K562 (cell line): Measurements from ENCODE around the gene UPF2. TPM values are rescaled to one million over a fixed set of nuclear protein-coding genes. Genes with fewer than 3 reads are reported as not detected.

Source experiments
- CGGBP1 ChIP-seq: fragments of 250-450 bp; sonication (Bioruptor Pico); IDR thresholded peaks from 2 replicates; pipeline ENCODE4 v1.9.0; 2021; ENCODE audit warnings: mild to moderate bottlenecking
- CREBBP ChIP-seq: IDR thresholded peaks from one replicate; pipeline ENCODE4 v1.6.1; 2012; ENCODE audit warnings: low read depth, mild to moderate bottlenecking, control low read depth, inconsistent platforms, low read length
- DPF2 ChIP-seq: fragments of 450-650 bp; IDR thresholded peaks from 2 replicates; pipeline ENCODE4 v1.6.1; 2016
- FIP1L1 ChIP-seq: fragments of 200-400 bp; formaldehyde crosslinking; IDR thresholded peaks from 2 replicates; pipeline ENCODE4 v1.6.1; 2018; ENCODE audit warnings: mild to moderate bottlenecking, low read depth, low read length; ENCODE audit not compliant: poor library complexity, severe bottlenecking
- HMBOX1 ChIP-seq: sonication (generic); IDR thresholded peaks from 2 replicates; pipeline ENCODE4 v1.6.1; 2016
- KHSRP ChIP-seq: fragments of 450-650 bp; IDR thresholded peaks from 2 replicates; pipeline ENCODE4 v1.6.1; 2017
- KLF1 ChIP-seq: fragments of 450-650 bp; IDR thresholded peaks from 2 replicates; pipeline ENCODE4 v1.6.1; 2016; ENCODE audit warnings: missing genetic modification characterization, missing compliant biosample characterization
- MEF2D ChIP-seq: conservative IDR thresholded peaks from 2 replicates; pipeline ENCODE4 v1.6.1; 2016; ENCODE audit warnings: low read depth, missing genetic modification characterization, missing compliant biosample characterization
- MNT ChIP-seq, 2 experiments: fragments of 450-650 bp; conservative IDR thresholded peaks; 2 replicates each; pipeline ENCODE4 v1.6.1; 2017; ENCODE audit warnings: mild to moderate bottlenecking in 2 of 2, moderate library complexity in 2 of 2
- NCOA4 ChIP-seq: fragments of 450-650 bp; IDR thresholded peaks from 2 replicates; pipeline ENCODE4 v1.6.1; 2018; ENCODE audit warnings: mild to moderate bottlenecking; ENCODE audit not compliant: partially characterized antibody
- NFE2L1 ChIP-seq: fragments of 450-650 bp; IDR thresholded peaks from 2 replicates; pipeline ENCODE4 v1.6.1; 2016; ENCODE audit warnings: missing genetic modification characterization, low read depth, mild to moderate bottlenecking, missing compliant biosample characterization, moderate library complexity, borderline replicate concordance
- NFIC ChIP-seq: fragments of 450-650 bp; IDR thresholded peaks from 2 replicates; pipeline ENCODE4 v1.6.1; 2017; ENCODE audit warnings: mild to moderate bottlenecking, inconsistent platforms
- NR2C1 ChIP-seq, 2 experiments: fragments of 450-650 bp; IDR thresholded peaks; 2 replicates each; pipeline ENCODE4 v1.6.1; 2017; ENCODE audit warnings: mild to moderate bottlenecking in 2 of 2, antibody characterized with exemption in 1 of 2, inconsistent platforms in 1 of 2, missing compliant biosample characterization in 1 of 2, missing genetic modification characterization in 1 of 2
- PBX2 ChIP-seq, 2 experiments: IDR thresholded peaks in 1 of 2; conservative IDR thresholded peaks in 1 of 2; 2 replicates each; pipeline ENCODE4 v1.6.1; 2016; ENCODE audit warnings: low read depth in 2 of 2, mild to moderate bottlenecking in 1 of 2, missing compliant biosample characterization in 1 of 2, missing genetic modification characterization in 1 of 2, moderate library complexity in 1 of 2
- POLR2B ChIP-seq: fragments of 450-650 bp; IDR thresholded peaks from 2 replicates; pipeline ENCODE4 v1.6.1; 2018; ENCODE audit warnings: low read depth; ENCODE audit not compliant: partially characterized antibody
- PPARD ChIP-seq: fragments of 250-450 bp; sonication (Bioruptor Pico); IDR thresholded peaks from 2 replicates; pipeline ENCODE4 v1.8.0; 2022; ENCODE audit warnings: inconsistent platforms, mild to moderate bottlenecking, moderate library complexity
- RAD51 ChIP-seq: fragments of 450-650 bp; IDR thresholded peaks from 2 replicates; pipeline ENCODE4 v1.7.1; 2016; ENCODE audit warnings: low read depth, mild to moderate bottlenecking, borderline replicate concordance
- RBM17 ChIP-seq: fragments of 200-400 bp; formaldehyde crosslinking; IDR thresholded peaks from 2 replicates; pipeline ENCODE4 v1.6.1; 2017; ENCODE audit warnings: low read depth, mild to moderate bottlenecking, low read length, borderline replicate concordance
- SRSF7 ChIP-seq: fragments of 200-400 bp; formaldehyde crosslinking; optimal IDR thresholded peaks from 2 replicates; pipeline ENCODE3; 2017; ENCODE audit warnings: mild to moderate bottlenecking, low read depth, low read length
- TOE1 ChIP-seq, 2 experiments: fragments of 450-650 bp in 1 of 2; sonication (generic) in 1 of 2; formaldehyde crosslinking in 1 of 2; IDR thresholded peaks; 2 replicates each; pipeline versions ENCODE4 v1.7.1 to v1.8.0; 2016 to 2022; ENCODE audit warnings: borderline replicate concordance in 2 of 2, mild to moderate bottlenecking in 2 of 2, antibody characterized with exemption in 1 of 2, inconsistent platforms in 1 of 2, low read depth in 1 of 2, missing genetic modification reagents in 1 of 2, moderate library complexity in 1 of 2
- polyA plus RNA-seq, 8 experiments: library from polyadenylated mRNA; depleted of rRNA in 4 of 8; stranded (reverse) in 5 of 8; unstranded in 3 of 8; fragments of >200 nt; fragmentation: Nextera tagmentation in 2 of 8; fragmentation: Illumina TruSeq in 1 of 8; extraction: Ambion mirVana in 2 of 8; extraction: Trizol in 1 of 8; gene quantifications; 2 replicates each; pipeline versions ENCODE4 v1.2.1 to v1.2.3, GENCODE V29; 2011 to 2014; ENCODE audit warnings: inconsistent platforms in 1 of 8, missing spikeins in 1 of 8
- total RNA-seq, 7 experiments: library from RNA; depleted of rRNA in 6 of 7; stranded (reverse); fragments of >200 nt in 6 of 7; fragmentation: Illumina TruSeq in 2 of 7; extraction: Trizol in 2 of 7; gene quantifications; 2 replicates each; pipeline versions ENCODE4 v1.2.1 to v1.2.3, GENCODE V29; 2011 to 2021; ENCODE audit warnings: low replicate concordance in 1 of 7

Gene UPF2
- total and polyA plus RNA-seq, 9 of the 15 experiments (the other 6 are each of a cell fraction or from before 2014, with no cell fraction given) = 13.9 to 37.7 (median 23.7) TPM

GRCh38 chr10:11901833-11902475, 140.7 kb downstream of the UPF2 start (continued):
- no peak for TF ChIP-seq PBX2 (CRISPR knock-in tag; IDR thresholded peaks at IDR 0.05; ENCODE audit: low read depth)
- no peak for TF ChIP-seq PBX2 (tag; conservative IDR thresholded peaks at IDR 0.05; ENCODE audit: low read depth)
- TF ChIP-seq POLR2B = peak; percentile 28
- no peak for TF ChIP-seq KHSRP
- peak; percentile 61 for TF ChIP-seq DPF2
- no peak for TF ChIP-seq NFIC
- TF ChIP-seq NFE2L1 (tag) = no peak
- no peak for TF ChIP-seq MEF2D (tag)
- TF ChIP-seq TOE1 (IDR thresholded peaks at IDR 0.05; ENCODE audit: borderline replicate concordance) = no peak
- no peak for TF ChIP-seq TOE1 (CRISPR knock-in tag; IDR thresholded peaks at IDR 0.05; ENCODE audit: borderline replicate concordance, low read depth)
- TF ChIP-seq MNT (conservative IDR thresholded peaks at IDR 0.05) = 0 out of 4 replicates have a peak, but pooled peaks of 1 of the 2 experiments have one; percentile 18
- TF ChIP-seq RBM17 = no peak
- TF ChIP-seq KLF1 (tag) = no peak
- TF ChIP-seq NCOA4 = no peak
- TF ChIP-seq HMBOX1 = no peak
- TF ChIP-seq NR2C1 (IDR thresholded peaks at IDR 0.05) = no peak
- no peak for TF ChIP-seq NR2C1 (tag; IDR thresholded peaks at IDR 0.05)
- TF ChIP-seq SRSF7 = no peak
- TF ChIP-seq CGGBP1 = no peak
- no peak for TF ChIP-seq FIP1L1
- TF ChIP-seq CREBBP = no peak
- no peak for TF ChIP-seq PPARD
- no peak for TF ChIP-seq RAD51
